GM12873 (cell line): ENCODE results near the gene AFG1L.

Experiments
- CTCF ChIP-seq: IDR thresholded peaks from 2 replicates; pipeline ENCODE4 v1.5.1; 2012; ENCODE audit warnings: low read depth, mild to moderate bottlenecking, moderate library complexity, low read length, control low read depth; ENCODE audit not compliant: insufficient read depth; ENCODE audit errors: missing control alignments

AFG1L gene

GRCh38 chr6:108454356-108454755 lies 159.5 kb downstream of the AFG1L start:
- no peak for TF ChIP-seq CTCF

GRCh38 chr6:108455688-108456087 lies 160.8 kb downstream of the AFG1L start:
- TF ChIP-seq CTCF: no peak

- TF ChIP-seq CTCF: no peak
These were observed 168.9 kb downstream of the AFG1L start for GRCh38 chr6:108463784-108464183.

- no peak for TF ChIP-seq CTCF
These were observed 169.7 kb downstream of the AFG1L start for GRCh38 chr6:108464418-108465097.

- TF ChIP-seq CTCF: no peak
These were observed 170.2 kb downstream of the AFG1L start for GRCh38 chr6:108465098-108465495.

GRCh38 chr6:108468346-108468745 lies 173.5 kb downstream of the AFG1L start:
- TF ChIP-seq CTCF: no peak

- no peak for TF ChIP-seq CTCF
These were observed 174.5 kb downstream of the AFG1L start for GRCh38 chr6:108469316-108469715.
